Suprapubic skin (tissue), 4 donors: ENCODE measurements around the gene HLF. TPM values are rescaled to one million over a fixed set of nuclear protein-coding genes. Genes with fewer than 3 reads are reported as not detected.

Source experiments
- DNase-seq, 2 donors: peaks; one replicate each; pipeline ENCODE4 v3.0.0-alpha.2; 2019; ENCODE audit warnings: low spot score in 2 of 2
- H3K27ac ChIP-seq: fragments of 200-600 bp; sonication (generic); one replicate; pipeline ENCODE4 v1.5.1; 2019
- H3K27me3 ChIP-seq: fragments of 200-600 bp; sonication (generic); one replicate; pipeline ENCODE4 v1.5.1; 2019
- H3K36me3 ChIP-seq: fragments of 200-600 bp; sonication (generic); one replicate; pipeline ENCODE4 v1.5.1; 2019
- H3K4me1 ChIP-seq: fragments of 200-600 bp; sonication (generic); one replicate; pipeline ENCODE4 v1.5.1; 2019
- H3K4me3 ChIP-seq: fragments of 200-600 bp; sonication (generic); one replicate; pipeline ENCODE4 v1.5.1; 2019; ENCODE audit warnings: mild to moderate bottlenecking
- H3K9me3 ChIP-seq: fragments of 200-600 bp; sonication (generic); one replicate; pipeline ENCODE4 v1.5.1; 2019
- EP300 ChIP-seq: sonication (generic); formaldehyde crosslinking; IDR thresholded peaks from one replicate; pipeline ENCODE4 v1.6.1; 2017; ENCODE audit warnings: antibody characterized with exemption
- POLR2A ChIP-seq, 2 donors: fragments of 450-650 bp; IDR thresholded peaks; one replicate each; pipeline ENCODE4 v1.6.1; 2017; ENCODE audit warnings: antibody characterized with exemption in 2 of 2, mild to moderate bottlenecking in 2 of 2, moderate library complexity in 2 of 2
- POLR2AphosphoS5 ChIP-seq, 3 donors: sonication (generic); formaldehyde crosslinking; IDR thresholded peaks; one replicate each; pipeline ENCODE4 v1.6.1; 2017; ENCODE audit warnings: antibody characterized with exemption in 3 of 3
- WGBS: methylation state at CpG from one replicate; pipeline ENCODE4 v1.1.5; 2018; 5-methylcytosine and 5-hydroxymethylcytosine counted together
- total RNA-seq, 4 donors: library from RNA; depleted of rRNA; stranded (reverse); fragments of >200 nt; gene quantifications; one replicate each; pipeline ENCODE4 v1.1.0, GENCODE V29; 2016
- TF ChIP-seq, protein P1 (sequence below), 2 donors: fragments of 200-600 bp in 1 of 2; fragments of 450-650 bp in 1 of 2; sonication (generic) in 1 of 2; IDR thresholded peaks; one replicate each; pipeline ENCODE4 v1.5.1; 2016 to 2019; ENCODE audit warnings: antibody characterized with exemption in 2 of 2, mild to moderate bottlenecking in 1 of 2, moderate library complexity in 1 of 2

HLF gene
- total RNA-seq, 4 donors from 2014 or later = 26.2 to 41.8 (median 36.5) TPM

DNA sequence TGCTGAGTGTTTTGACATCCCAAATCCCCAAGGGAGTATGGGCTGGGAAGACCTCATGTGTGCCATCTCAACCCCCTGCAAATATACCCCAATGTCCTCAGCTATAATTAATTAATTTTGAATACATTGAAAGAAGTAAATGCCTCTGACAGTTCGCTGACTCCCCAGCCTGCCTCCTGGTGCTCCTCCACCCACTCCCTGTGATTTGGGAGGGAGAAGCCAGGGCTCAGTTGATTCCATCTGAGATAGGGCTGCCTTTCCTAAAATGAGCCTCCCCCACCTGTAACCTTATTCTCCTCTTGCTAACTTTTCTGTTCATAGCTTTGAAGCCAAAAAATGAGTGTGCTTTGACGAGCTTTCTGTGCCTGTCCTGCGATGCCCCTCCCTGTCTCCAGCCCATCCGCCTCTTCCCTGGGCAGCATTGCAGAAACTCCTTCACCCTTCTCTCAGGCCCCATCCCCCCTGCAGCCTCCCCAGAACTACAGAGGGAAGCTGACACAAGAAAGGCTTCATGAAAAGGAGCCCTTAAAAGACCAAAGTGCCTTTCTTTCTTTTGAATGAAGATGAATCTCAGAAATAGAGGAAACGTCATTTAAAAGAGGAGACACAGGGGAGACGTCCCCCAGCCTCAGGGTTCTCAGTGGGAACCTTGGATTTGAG, 70.3 kb downstream of the HLF start:
- no peaks in the 10 kb centered on the region for H3K27me3 ChIP-seq

DNA sequence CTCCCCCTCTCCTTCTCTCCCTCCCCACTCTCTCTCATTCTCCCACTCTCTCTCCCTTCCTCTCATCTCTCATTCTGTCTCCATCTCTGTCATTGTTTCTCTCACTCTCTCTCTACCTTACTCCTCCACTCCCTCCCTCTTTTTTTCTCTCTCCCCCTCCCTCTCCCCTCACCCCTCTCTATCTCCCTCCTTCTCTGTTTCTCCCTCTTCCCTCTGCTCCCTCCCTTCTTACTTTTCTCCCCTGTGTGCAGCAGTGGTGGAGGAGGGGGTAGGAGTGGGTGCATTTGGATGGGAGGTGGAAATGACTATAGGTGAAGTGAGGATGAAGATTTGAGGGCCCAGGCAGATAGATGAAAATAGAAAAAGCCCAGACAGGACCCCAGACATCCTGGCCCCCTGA, 70.9 kb downstream of the HLF start:
- H3K9me3 ChIP-seq = no peaks in the 10 kb centered on the region
- peaks cover 11% of the 10 kb centered on the region for H3K4me1 ChIP-seq
- no peak for DNase-seq
- TF ChIP-seq, protein P1, sequence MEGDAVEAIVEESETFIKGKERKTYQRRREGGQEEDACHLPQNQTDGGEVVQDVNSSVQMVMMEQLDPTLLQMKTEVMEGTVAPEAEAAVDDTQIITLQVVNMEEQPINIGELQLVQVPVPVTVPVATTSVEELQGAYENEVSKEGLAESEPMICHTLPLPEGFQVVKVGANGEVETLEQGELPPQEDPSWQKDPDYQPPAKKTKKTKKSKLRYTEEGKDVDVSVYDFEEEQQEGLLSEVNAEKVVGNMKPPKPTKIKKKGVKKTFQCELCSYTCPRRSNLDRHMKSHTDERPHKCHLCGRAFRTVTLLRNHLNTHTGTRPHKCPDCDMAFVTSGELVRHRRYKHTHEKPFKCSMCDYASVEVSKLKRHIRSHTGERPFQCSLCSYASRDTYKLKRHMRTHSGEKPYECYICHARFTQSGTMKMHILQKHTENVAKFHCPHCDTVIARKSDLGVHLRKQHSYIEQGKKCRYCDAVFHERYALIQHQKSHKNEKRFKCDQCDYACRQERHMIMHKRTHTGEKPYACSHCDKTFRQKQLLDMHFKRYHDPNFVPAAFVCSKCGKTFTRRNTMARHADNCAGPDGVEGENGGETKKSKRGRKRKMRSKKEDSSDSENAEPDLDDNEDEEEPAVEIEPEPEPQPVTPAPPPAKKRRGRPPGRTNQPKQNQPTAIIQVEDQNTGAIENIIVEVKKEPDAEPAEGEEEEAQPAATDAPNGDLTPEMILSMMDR (IDR thresholded peaks at IDR 0.05) = no peak
- TF ChIP-seq EP300 (no peak), POLR2A (IDR thresholded peaks at IDR 0.05) (no peak), POLR2AphosphoS5 (IDR thresholded peaks at IDR 0.05) (no peak)
- no peaks in the 10 kb centered on the region for H3K27me3 ChIP-seq
- no peak overlapping the region for H3K27ac ChIP-seq
- no peaks in the 10 kb centered on the region for H3K36me3 ChIP-seq
- no peak overlapping the region for H3K4me3 ChIP-seq

More for the DNA sequence above, 70.3 kb downstream of the HLF start:
- Histone ChIP-seq H3K4me1 (peaks cover 5% of the 10 kb centered on the region), H3K36me3 (no peaks in the 10 kb centered on the region), H3K9me3 (no peaks in the 10 kb centered on the region), H3K4me3 (no peak overlapping the region), H3K27ac (no peak overlapping the region)
- DNase-seq = no peak
- TF ChIP-seq POLR2AphosphoS5 (IDR thresholded peaks at IDR 0.05) = no peak
- no peak for TF ChIP-seq POLR2A (IDR thresholded peaks at IDR 0.05)
- TF ChIP-seq, protein P1 (IDR thresholded peaks at IDR 0.05) = no peak
- no peak for TF ChIP-seq EP300
- WGBS = 65% methylated on average over 6 of the region's 6 CpGs

DNA sequence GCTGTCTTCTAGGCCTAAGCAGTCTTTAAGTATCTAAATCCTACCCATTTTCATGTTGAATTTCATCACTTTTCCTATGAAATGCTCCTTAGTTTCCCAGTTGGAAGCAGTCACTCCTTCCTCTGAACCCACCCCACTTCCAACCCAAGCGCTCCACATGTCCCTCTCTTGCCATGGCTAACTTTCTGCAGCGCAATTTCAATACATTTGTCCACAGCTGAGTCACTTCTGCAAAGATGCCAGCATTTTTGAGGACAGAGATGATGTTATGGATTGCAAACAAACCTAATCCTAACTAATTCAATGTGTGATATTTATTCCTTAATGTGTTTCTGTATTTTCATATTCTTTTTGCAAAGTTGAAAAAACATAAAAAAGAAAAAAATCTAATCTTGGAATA, 71.7 kb downstream of the HLF start:
- no peaks in the 10 kb centered on the region for H3K36me3 ChIP-seq
- no peak overlapping the region for H3K27ac ChIP-seq
- H3K9me3 ChIP-seq = no peaks in the 10 kb centered on the region
- 97% methylated on average over 2 of the region's 2 CpGs for WGBS
- DNase-seq = no peak
- no peak overlapping the region for H3K4me3 ChIP-seq
- TF ChIP-seq POLR2AphosphoS5 (IDR thresholded peaks at IDR 0.05) (no peak), POLR2A (IDR thresholded peaks at IDR 0.05) (no peak), EP300 (no peak)
- TF ChIP-seq, protein P1 (IDR thresholded peaks at IDR 0.05) = no peak
- no peaks in the 10 kb centered on the region for H3K27me3 ChIP-seq
- peaks cover 13% of the 10 kb centered on the region for H3K4me1 ChIP-seq

DNA sequence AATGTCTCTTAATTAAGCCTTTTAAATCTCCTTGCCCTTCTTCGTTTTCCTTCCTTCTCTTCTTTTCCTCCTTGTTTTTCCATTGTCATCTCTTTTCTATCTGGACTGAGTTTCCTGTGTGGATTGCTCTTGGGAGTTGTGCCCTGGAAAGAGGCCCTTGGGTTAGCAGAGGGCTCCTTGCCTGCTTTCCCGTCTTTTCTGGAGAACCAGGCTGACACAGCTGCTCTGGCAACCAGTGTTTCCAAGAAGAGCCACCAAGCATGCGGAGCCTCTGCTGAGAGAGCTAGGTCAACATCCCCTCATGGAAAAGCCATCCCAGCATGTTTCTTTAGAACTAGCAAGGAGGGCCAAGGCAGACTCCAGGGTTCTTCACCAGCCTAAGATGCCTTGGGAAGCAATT, 75.4 kb downstream of the HLF start:
- TF ChIP-seq, protein P1 (IDR thresholded peaks at IDR 0.05) = no peak
- no peak for TF ChIP-seq EP300
- no peak for TF ChIP-seq POLR2AphosphoS5 (IDR thresholded peaks at IDR 0.05)
- TF ChIP-seq POLR2A (IDR thresholded peaks at IDR 0.05) = no peak
- Histone ChIP-seq H3K9me3 (no peaks in the 10 kb centered on the region), H3K27ac (peak overlapping the region; percentile 13), H3K4me3 (no peak overlapping the region), H3K4me1 (peaks cover 13% of the 10 kb centered on the region), H3K27me3 (no peaks in the 10 kb centered on the region), H3K36me3 (no peaks in the 10 kb centered on the region)
- DNase-seq = no peak
- 54% methylated on average over 3 of the region's 3 CpGs for WGBS

DNA sequence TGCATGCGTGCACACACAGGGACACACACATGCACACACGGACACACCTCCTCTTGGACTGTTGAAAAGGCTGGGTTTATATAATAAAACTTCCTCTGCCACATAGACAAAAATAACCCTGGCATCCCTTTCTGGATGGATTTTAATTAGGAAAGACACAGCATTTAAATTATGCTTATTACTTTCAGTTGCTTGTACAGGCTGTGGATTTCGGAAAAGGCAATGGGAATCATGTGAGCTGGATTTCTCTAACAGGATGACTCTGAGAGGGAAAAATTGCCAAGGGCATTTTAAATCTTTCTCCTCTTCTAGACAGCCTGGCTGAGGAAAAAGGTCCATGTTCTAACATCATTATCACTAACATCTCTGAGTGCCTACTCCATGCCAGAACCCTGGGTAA, 75.9 kb downstream of the HLF start:
- 47% methylated on average over 3 of the region's 3 CpGs for WGBS
- no peak overlapping the region for H3K4me3 ChIP-seq

More for the DNA sequence above, 75.9 kb downstream of the HLF start:
- Histone ChIP-seq H3K9me3 (no peaks in the 10 kb centered on the region), H3K4me1 (peaks cover 13% of the 10 kb centered on the region), H3K36me3 (no peaks in the 10 kb centered on the region), H3K27ac (no peak overlapping the region), H3K27me3 (no peaks in the 10 kb centered on the region)
- TF ChIP-seq EP300 (no peak), POLR2A (IDR thresholded peaks at IDR 0.05) (no peak), POLR2AphosphoS5 (IDR thresholded peaks at IDR 0.05) (no peak)
- TF ChIP-seq, protein P1 (IDR thresholded peaks at IDR 0.05) = no peak
- DNase-seq = no peak
